SKM-1 treated with dmso at 0.1 percent for 144 hours (cell line): ENCODE measurements around the gene UBE3B.

Experiments
- DNase-seq: peaks from one replicate; lab custom pipeline; 2025; ENCODE audit not compliant: unreplicated experiment; lab: John Stamatoyannopoulos, UW

The UBE3B gene

GRCh38 chr12:109549613-109550270, 72.3 kb downstream of the UBE3B start:
- no peak for DNase-seq

- no peak for DNase-seq
Observed at GRCh38 chr12:109550281-109550680, 72.8 kb downstream of the UBE3B start.

DNA sequence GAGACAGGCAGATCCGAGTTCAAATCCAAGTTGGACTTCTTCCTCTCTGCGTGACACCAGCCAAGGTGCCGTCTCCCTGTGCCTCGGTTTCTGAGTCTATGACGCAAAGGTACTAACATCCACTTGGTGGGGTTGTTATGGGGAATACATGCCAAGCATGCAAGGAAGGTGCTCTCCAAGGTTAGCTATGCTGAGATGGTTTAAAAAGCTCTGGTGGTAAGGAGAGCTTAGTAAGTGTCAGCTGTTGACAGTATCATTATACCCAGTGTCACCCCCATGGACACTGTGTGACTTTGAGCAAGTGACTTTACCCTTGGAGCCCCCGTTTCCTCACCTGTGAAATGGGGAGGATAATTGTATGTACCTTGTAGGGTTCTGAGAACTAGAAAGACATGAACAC, 73.7 kb downstream of the UBE3B start:
- no peak for DNase-seq

- DNase-seq, result no peak
Observed at GRCh38 chr12:109552971-109553370, 75.5 kb downstream of the UBE3B start.

- no peak for DNase-seq
Observed at GRCh38 chr12:109553483-109553882, 76.0 kb downstream of the UBE3B start.

DNA sequence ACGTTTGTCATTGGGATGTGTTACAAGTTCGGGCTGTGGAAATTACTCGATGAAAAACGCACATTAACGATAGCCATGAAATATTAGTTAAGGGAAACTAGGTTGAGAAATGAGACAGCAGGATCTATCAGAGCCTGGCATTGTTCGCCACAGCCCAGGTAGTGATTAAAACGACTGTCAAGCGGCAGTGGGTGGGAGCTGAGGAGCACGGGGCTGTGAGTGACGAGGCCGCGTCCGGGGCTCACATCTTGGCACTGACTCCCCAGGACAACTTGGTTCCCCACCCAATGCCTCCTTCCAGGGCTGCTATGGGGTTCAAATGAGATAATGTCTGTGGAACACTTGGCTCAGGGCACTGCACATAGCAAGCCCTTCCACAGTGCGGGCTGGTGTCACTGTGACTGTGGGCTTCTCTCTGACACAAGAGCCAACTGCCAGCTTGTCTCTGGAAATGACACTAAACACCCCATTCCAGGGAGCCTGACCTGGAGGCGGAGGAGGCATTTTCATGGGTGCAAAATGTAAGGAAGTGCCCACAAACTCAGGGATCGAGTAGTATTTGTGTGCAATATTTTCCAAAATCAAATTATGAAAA, 76.6 kb downstream of the UBE3B start:
- no peak for DNase-seq

- no peak for DNase-seq
Observed at GRCh38 chr12:109554761-109555160, 77.3 kb downstream of the UBE3B start.

DNA sequence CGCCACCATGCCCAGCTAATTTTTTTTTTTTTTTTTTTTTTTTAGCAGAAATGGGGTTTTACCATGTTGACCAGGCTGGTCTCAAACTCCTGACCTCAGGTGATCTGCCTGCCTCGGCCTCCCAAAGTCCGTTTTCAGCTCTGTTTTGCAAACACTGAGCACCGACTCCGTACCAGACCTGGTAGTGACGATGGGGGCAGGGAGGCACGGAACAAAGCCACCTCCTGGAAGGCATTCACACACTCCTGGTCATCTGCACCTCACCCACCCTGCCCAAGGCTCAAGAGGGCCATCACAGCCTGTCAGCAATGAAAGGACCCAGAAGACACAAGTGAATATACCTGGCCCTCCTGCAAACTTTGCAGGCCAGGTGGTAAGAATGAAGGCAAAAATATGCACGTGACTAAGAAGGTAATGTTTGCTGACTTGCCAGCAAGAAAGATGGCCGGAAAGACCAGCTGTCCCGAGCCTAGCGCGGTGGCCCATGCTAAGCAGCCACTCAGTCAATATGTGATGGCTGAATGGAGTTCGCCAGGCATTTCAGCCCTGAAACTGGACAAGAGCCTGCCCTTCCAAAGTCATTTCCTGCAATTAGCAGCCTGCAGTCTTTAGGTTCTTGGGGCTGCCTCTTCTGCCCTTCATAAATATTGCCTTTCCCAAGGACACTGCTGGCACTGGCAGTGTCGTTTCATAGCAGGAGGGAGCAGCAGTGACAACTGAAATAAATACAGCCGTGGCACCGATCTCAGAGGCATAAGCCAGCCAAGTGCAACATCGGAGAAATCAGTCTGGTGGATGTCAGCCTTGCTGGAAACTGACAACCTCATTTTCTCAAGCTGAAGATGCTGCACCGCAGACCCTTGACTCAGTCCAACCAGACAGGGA, 78.2 kb downstream of the UBE3B start:
- DNase-seq, result no peak

DNA sequence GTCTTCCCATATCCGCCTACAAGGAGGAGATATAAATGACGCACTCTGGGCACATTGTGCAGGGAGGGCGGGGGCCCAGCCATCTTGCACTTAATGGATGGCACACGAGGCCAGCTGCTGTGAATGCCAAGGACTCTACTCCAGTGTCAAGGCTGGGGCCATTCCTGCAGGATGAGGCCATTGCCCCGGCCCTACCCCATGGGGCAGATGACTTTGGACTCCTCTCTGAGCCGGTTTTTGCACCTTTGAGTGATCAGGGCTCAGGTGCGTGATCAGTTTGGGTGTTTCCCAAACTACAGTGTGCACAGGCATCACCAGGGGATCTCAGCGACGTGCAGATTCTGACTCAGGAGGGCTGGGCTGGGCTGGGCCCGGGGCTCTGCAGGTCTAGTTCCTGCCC, 79.8 kb downstream of the UBE3B start:
- no peak for DNase-seq

DNA sequence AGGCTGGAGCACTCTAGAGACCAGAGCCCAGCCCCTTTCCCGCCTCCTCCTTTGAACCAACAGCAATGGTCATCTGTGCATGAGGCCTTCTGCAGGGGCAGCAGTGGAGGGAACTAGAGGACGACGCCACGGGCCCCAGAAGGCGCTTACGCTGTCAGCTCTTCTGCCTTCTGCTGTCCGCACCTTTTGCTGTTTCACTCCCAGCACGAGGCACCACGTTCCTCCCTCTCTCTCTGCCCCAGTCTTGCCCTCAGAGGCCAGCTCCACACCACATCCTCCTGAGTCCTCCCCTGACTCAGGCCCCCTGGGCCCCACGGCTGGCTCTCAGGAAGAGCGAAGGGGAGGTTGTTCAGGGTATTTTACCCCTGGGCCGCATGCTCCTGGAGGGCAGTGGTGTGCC, 80.4 kb downstream of the UBE3B start:
- no peak for DNase-seq

- no peak for DNase-seq
Observed at GRCh38 chr12:109558374-109559199, 81.2 kb downstream of the UBE3B start.

DNA sequence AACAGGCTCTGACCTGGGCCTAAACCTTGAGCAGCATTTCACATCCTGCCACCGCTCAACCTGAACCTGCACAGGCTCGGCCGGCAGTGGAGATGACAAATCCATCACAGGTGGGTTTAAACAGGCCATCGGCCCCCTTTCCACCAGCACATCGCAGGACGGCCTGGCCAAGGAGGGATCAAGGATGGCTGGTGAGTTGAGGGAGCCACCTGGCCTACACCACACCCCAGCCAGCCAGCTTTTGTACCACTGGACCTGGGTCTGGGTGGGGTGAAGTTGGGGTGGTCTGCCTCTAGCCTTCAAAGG, 81.7 kb downstream of the UBE3B start:
- DNase-seq, result no peak

DNA sequence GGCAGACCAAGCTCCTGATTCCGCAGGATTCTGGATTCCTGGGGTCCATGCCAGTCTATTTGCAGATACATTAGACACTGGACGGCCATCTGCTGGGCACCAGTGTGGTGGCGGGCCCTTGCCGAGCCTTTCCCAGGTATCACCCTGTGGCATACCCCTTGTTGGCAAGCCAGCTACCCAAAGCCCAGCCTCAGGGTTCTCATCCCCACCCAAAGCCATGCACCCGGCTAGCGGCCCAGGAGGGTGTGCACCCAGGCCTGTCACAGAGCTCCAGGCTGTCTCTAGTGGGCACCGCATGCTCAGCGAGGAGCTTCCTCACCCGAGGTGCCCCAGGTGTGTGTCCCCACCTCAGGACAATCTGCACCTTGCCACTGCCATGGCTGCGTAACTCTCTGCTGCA, 82.2 kb downstream of the UBE3B start:
- no peak for DNase-seq

GRCh38 chr12:109560867-109561710, 83.7 kb downstream of the UBE3B start:
- DNase-seq, result no peak

DNA sequence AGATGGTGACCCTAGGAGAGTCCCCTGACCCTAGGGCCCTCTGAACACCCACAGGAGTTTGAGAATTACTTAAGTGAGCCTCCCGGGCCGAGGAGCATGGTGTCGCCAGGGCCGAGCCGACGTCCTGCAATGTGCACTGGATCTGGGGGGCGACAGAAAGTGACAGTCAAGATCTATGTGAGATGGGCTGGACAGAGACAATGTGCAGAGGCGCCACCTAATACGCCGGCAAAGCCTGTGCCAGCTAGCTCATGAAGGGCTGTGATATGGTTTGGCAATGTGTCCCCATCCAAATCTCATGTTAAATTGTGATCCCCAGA, 84.2 kb downstream of the UBE3B start:
- DNase-seq, result no peak

GRCh38 chr12:109562871-109563270, 85.4 kb downstream of the UBE3B start:
- no peak for DNase-seq

DNA sequence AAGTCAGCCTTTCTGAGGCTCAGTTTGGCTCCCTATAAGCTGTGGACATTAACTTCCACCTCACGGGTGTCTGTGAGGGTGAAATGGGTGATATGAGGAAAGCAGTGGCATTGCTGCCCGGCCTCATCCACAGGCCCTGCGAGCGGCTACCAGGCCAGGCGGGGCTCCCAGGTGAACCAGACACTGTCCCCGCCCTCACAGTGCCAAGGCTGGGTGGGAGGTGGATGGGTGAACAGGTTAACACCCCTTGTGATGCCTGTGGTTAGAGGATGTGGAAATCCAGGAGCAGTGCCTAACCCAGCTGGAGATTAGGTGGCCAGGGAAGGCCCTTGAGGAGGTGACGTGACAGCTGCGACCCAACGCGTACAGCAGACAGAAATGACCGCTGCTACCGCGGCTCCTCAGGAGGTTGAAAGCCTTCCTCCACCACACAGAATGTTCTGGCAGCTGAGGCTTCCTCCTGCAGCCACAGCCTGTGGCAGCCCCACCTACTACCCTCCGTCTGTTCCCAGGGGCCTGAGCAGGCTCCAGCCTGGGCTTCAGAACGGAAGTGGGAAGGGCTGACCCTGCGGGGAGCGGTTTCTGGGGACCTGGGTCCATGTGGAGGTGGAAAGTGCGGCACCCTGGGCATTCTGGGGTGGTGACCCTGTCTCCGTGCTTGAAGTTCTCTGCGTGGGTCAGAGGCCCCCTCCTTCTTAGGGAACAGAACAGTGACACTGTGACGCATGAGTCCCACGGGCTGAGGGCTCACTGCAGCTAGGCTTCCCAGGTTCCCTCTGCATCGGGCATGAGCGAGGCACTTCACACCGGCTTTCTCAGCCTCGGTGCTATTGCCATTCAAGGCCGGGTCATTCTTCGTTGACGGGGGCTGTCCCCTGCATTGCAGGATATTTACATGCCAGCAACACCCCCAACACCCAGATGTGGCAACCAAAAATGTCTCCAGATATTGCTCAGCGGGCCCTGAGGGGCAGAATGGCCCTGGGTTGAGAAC, 86.2 kb downstream of the UBE3B start:
- no peak for DNase-seq

DNA sequence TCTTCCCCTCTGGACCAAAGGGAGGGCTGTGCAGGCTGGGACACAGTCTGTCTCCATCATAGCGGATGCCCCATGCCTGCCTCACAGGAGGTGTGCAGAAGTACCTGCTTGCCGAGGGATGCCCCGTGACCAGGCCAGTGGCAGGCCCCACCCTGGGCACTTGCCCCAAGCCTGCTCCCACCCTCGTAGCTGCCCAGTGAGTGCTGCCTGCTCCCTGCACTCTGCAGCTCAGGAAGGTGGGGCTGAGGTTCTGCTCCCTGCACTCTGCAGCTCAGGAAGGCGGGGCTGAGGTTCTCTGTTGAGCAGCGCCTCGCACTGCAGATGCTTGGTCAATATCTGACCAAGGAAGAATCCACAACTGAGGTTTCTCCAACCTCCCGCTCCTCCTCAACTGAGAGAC, 89.0 kb downstream of the UBE3B start:
- no peak for DNase-seq

DNA sequence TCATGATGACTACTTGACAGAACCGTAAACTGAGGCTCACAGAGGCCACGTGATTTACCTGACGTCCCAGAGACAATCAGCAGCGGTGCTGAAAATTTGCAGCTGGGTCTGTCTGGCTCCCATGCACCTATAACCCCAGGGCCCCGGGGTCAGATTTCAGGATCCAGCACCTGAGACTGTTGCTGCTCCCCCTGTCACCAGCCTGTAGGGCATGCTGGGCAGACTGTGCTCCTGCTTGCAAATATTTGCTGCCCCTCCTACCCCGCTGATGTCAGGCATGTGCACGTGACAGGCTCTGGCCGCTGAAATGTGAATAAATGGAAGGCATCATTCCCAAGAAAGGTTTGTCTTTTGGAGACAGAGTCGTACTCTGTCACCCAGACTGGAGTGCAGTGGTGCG, 89.9 kb downstream of the UBE3B start:
- no peak for DNase-seq

DNA sequence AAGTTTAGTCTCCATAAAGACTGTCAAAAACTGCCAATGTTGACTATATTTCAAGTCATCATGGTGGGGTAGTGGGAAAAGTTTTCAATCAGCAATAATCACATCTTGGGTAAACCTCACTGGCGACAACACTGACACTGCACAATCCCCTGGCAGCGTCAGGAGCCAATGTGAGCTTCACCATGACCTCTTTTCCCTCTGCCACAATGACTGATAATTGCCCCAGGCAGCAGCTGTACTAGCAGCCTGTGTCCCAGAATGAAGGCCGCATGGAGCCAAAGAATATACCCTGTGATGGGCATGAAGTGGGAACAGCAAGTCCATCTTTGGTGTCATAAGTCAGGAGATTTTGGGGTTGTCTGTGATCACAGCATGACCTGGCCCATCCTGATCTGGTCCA, 90.5 kb downstream of the UBE3B start:
- no peak for DNase-seq
